Esophagus muscularis mucosa (tissue), 4 donors: Measurements from ENCODE around the gene SLC39A10. TPM values are rescaled to one million over a fixed set of nuclear protein-coding genes. Genes with fewer than 3 reads are reported as not detected.

Experiments
- DNase-seq: peaks from one replicate; pipeline ENCODE4 v3.0.0-alpha.2; 2017; ENCODE audit errors: extremely low spot score
- H3K27ac ChIP-seq, 4 donors: fragments of 200-600 bp; sonication (generic); replicated peaks in 1 of 4; 1 replicate in 3 of 4; 2 replicates in 1 of 4; pipeline ENCODE4 v1.5.1; 2016 to 2019; ENCODE audit warnings: mild to moderate bottlenecking in 1 of 4
- H3K27me3 ChIP-seq, 4 donors: fragments of 200-600 bp; sonication (generic); one replicate each; pipeline versions ENCODE4 v1.5.1 to v1.6.0; 2016 to 2019
- H3K36me3 ChIP-seq, 4 donors: fragments of 200-600 bp; sonication (generic); one replicate each; pipeline ENCODE4 v1.5.1; 2016 to 2019
- H3K4me1 ChIP-seq, 4 donors: fragments of 200-600 bp; sonication (generic); one replicate each; pipeline ENCODE4 v1.5.1; 2016 to 2019
- H3K4me3 ChIP-seq, 4 donors: fragments of 200-600 bp; sonication (generic); 1 replicate in 2 of 4; 2 replicates in 2 of 4; pipeline ENCODE4 v1.5.1; 2016 to 2019; ENCODE audit warnings: mild to moderate bottlenecking in 4 of 4, moderate library complexity in 1 of 4
- H3K9me3 ChIP-seq, 4 donors: fragments of 200-600 bp; sonication (generic); 1 replicate in 3 of 4; 2 replicates in 1 of 4; pipeline ENCODE4 v1.5.1; 2016 to 2019
- EP300 ChIP-seq: sonication (generic); formaldehyde crosslinking; IDR thresholded peaks from one replicate; pipeline ENCODE4 v1.6.1; 2017; ENCODE audit warnings: antibody characterized with exemption
- POLR2A ChIP-seq: fragments of 450-650 bp; IDR thresholded peaks from one replicate; pipeline ENCODE4 v1.6.1; 2017; ENCODE audit warnings: antibody characterized with exemption, moderate library complexity, mild to moderate bottlenecking, low read depth
- POLR2AphosphoS5 ChIP-seq, 2 donors: sonication (generic); formaldehyde crosslinking; IDR thresholded peaks; one replicate each; pipeline ENCODE4 v1.6.1; 2017; ENCODE audit warnings: antibody characterized with exemption in 2 of 2
- WGBS: methylation state at CpG from one replicate; pipeline ENCODE4 v1.1.5; 2018; 5-methylcytosine and 5-hydroxymethylcytosine counted together
- intact Hi-C: fragments of 100-400 bp; cut with DNase I; formaldehyde crosslinking; loops from one replicate; pipeline ENCODE4 v1.15.1; 2023
- total RNA-seq, 4 donors: library from RNA; depleted of rRNA; stranded (reverse); fragments of >200 nt; gene quantifications; one replicate each; pipeline versions ENCODE4 v1.1.0 to v1.2.1, GENCODE V29; 2016
- TF ChIP-seq, protein P1 (sequence below), 3 experiments: fragments of 200-600 bp in 2 of 3; fragments of 450-650 bp in 1 of 3; sonication (generic) in 2 of 3; IDR thresholded peaks; one replicate each; pipeline ENCODE4 v1.5.1; 2017 to 2019; ENCODE audit warnings: antibody characterized with exemption in 3 of 3, mild to moderate bottlenecking in 2 of 3, moderate library complexity in 1 of 3

SLC39A10 gene
- total RNA-seq, 4 donors from 2014 or later: 7.1 to 9.5 (median 8.3) TPM

DNA sequence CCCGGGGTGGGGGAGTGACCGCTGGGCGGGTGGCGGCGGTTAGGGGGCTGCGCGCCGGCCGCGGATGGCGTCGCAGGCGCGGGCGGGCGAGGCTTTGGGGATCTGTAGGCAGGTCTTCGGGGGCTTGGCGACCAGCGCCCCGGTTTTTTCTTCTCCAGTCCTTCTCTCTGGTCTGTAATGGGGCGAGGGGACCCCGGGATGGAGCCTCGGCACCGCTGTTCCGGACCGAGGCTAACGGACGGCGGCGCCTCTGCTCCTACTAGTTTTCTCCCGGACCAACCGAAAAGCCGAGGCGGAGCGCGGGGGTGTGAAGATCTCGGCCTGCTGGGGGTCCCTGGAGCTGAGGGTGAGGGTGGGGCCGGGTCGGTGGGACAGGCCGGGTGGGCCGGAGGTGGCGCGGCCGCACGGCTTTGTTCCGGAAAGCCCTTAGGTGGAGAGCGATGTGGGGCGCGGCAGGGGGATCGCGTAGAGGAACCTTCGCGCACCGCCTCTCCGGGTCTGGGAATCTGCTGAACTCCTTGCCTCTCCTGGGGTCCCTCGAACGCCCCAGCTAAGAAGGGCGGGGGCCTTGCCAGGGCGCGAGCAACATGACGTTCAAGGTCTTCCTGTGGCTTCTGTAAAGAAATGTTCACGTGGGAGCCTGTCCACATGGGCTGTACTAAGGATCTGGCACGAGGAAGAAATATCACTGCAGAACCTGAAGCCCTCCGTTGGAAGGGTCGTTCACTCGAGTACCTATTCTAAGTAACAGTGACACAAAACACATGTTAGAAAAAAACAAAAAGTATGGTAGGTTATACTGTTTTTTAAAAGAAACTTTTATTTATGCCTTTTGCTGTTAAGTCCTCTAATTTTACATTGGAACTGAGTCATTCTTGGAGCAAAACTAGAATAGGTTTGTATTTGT, 861 bp downstream of the SLC39A10 start:
- Histone ChIP-seq H3K4me1 (peaks cover 6 to 37% (median 34%) of the 10 kb centered on the region in 4 donors), H3K27me3 (no peaks in the 10 kb centered on the region), H3K27ac (peak overlapping the region; percentile 99 to 100 (median 100)), H3K4me3 (peak overlapping the region; percentile 95 to 99 (median 98)), H3K9me3 (no peaks in the 10 kb centered on the region), H3K36me3 (no peaks in the 10 kb centered on the region)
- intact Hi-C loops: loop anchor here (5.0 kb wide), 1 partner anchor 81 kb away; no protein-coding TSS in a partner anchor
- 0% methylated on average over 6 of the region's 66 CpGs for WGBS
- no peak for DNase-seq
- TF ChIP-seq POLR2AphosphoS5 (IDR thresholded peaks at IDR 0.05) (peak; percentile 70 to 76), POLR2A (peak; percentile 22), EP300 (no peak)
- TF ChIP-seq, protein P1, sequence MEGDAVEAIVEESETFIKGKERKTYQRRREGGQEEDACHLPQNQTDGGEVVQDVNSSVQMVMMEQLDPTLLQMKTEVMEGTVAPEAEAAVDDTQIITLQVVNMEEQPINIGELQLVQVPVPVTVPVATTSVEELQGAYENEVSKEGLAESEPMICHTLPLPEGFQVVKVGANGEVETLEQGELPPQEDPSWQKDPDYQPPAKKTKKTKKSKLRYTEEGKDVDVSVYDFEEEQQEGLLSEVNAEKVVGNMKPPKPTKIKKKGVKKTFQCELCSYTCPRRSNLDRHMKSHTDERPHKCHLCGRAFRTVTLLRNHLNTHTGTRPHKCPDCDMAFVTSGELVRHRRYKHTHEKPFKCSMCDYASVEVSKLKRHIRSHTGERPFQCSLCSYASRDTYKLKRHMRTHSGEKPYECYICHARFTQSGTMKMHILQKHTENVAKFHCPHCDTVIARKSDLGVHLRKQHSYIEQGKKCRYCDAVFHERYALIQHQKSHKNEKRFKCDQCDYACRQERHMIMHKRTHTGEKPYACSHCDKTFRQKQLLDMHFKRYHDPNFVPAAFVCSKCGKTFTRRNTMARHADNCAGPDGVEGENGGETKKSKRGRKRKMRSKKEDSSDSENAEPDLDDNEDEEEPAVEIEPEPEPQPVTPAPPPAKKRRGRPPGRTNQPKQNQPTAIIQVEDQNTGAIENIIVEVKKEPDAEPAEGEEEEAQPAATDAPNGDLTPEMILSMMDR (IDR thresholded peaks at IDR 0.05): no peak

DNA sequence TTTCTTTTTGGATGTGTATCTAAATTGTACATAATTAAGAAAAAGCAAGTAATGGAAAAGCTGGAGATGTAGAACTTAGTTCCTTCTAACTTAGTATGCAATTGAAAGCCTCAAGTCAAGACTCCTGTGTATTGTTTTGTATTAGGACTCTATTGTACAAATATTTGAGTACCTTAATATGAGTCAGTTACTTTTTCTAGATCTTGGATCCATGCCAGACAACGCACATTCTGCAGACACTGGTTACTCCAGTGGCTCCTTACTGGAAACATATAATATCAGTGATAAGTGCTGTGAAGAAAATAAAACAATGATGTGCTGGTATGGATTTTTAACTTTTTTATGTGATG, 1.5 kb downstream of the SLC39A10 start:
- peak overlapping the region; percentile 99 to 100 (median 100) for H3K27ac ChIP-seq
- TF ChIP-seq POLR2AphosphoS5 (IDR thresholded peaks at IDR 0.05) (no peak), POLR2A (no peak), EP300 (no peak)
- TF ChIP-seq, protein P1 (IDR thresholded peaks at IDR 0.05): no peak
- intact Hi-C loops: loop anchor here (5.0 kb wide), 1 partner anchor 81 kb away; no protein-coding TSS in a partner anchor
- peak overlapping the region; percentile 95 to 99 (median 98) for H3K4me3 ChIP-seq
- no peaks in the 10 kb centered on the region for H3K9me3 ChIP-seq
- no peak for DNase-seq
- no peaks in the 10 kb centered on the region for H3K36me3 ChIP-seq
- peaks cover 6 to 41% (median 36%) of the 10 kb centered on the region in 4 donors for H3K4me1 ChIP-seq
- H3K27me3 ChIP-seq: no peaks in the 10 kb centered on the region
- 0% methylated on average over 1 of the region's 1 CpG for WGBS

DNA sequence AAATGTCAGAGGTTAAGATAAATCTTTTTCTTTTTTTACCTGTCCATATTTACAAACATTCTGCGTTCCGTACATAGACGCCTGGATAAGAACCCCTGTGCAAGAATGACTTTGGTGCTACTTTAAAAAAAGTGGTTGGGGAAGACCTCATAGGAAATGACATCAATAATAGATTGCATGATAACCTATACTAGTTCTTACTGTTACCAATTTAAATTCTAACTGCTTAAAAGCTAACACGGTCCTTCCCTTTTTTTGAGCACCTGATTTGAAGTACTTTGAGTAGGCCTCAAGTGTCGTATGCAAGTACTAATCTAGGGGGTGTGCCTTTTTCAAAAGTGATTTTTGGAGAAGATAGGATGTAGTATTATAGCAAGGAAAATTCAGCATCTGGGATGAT, 2.1 kb downstream of the SLC39A10 start:
- no peaks in the 10 kb centered on the region for H3K9me3 ChIP-seq
- TF ChIP-seq POLR2A: no peak
- no peak for TF ChIP-seq POLR2AphosphoS5 (IDR thresholded peaks at IDR 0.05)
- TF ChIP-seq, protein P1 (IDR thresholded peaks at IDR 0.05): no peak
- TF ChIP-seq EP300: no peak
- DNase-seq: no peak
- peaks cover 6 to 41% (median 36%) of the 10 kb centered on the region in 4 donors for H3K4me1 ChIP-seq
- H3K27me3 ChIP-seq: no peaks in the 10 kb centered on the region
- H3K4me3 ChIP-seq: peak overlapping the region; percentile 95 to 99 (median 98)
- peak overlapping the region in 2 of 4 donors; percentile 100 for H3K27ac ChIP-seq
- H3K36me3 ChIP-seq: no peaks in the 10 kb centered on the region
- intact Hi-C loops: loop anchor here (5.0 kb wide), 1 partner anchor 82 kb away; no protein-coding TSS in a partner anchor
- 57% methylated on average over 5 of the region's 5 CpGs for WGBS

DNA sequence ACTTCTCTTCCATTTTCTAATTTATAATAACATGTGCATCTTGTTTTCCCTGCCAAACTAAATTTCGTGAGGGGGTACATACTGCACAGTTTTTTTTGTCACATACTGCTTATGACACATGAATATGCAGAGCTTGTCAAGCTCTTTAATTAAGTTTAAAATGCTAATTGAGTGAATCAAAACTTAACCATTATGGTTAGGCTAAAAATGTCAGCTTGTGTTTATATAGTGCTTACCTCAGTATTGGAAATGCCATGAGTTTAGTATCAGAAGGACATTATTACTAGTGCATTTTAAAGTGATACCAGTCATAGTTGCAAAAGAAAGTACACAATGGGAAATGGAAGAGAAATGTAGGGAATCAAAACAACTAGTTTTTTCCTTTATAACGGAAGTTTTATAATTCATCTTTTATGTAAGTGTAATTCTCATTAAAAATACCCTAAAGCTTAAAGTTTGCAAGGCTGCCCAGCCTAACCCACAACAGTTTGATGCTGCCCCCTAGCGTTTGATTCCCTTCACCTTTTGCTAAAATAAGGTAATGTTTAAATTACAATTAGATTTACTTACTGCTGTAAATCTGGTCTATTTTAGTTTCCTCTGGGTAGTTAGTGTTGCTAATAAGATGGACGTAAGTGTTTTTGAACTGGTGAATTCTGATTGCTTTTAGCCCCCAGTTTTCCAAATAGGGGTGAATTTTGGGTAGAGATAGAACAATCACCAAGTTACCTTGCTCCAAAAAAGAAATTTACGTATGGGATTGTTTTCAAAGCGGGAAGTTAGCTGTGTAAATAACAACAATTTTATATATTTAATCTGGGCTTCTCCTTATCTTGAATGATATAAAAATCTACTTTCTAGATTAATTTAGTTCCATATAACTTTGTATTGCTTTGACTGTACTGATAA, 3.2 kb downstream of the SLC39A10 start:
- peaks cover 6 to 41% (median 36%) of the 10 kb centered on the region in 4 donors for H3K4me1 ChIP-seq
- no peaks in the 10 kb centered on the region for H3K27me3 ChIP-seq
- H3K36me3 ChIP-seq: no peaks in the 10 kb centered on the region
- H3K9me3 ChIP-seq: no peaks in the 10 kb centered on the region
- DNase-seq: no peak
- intact Hi-C loops: loop anchor here (5.0 kb wide), 2 partner anchors 83 to 163 kb away; no protein-coding TSS in a partner anchor
- peak overlapping the region in 2 of 4 donors; percentile 9 to 100 for H3K27ac ChIP-seq
- 32% methylated on average over 6 of the region's 6 CpGs for WGBS
- TF ChIP-seq EP300: no peak
- TF ChIP-seq, protein P1 (IDR thresholded peaks at IDR 0.05): peak; percentile 76 to 83 (median 79)
- no peak overlapping the region for H3K4me3 ChIP-seq
